Measurements from ENCODE around the gene RGS8.

Gene RGS8

GRCh38 chr1:182668521-182669054 is 15.8 kb downstream of the RGS8 start:
- no peak overlapping the region for H3K27ac Mint-ChIP-seq
- no peak overlapping the region for H3K4me3 Mint-ChIP-seq
- H3K36me3 Mint-ChIP-seq (ENCODE audit: low read depth): no peaks in the 10 kb centered on the region
- TF ChIP-seq, protein P1, sequence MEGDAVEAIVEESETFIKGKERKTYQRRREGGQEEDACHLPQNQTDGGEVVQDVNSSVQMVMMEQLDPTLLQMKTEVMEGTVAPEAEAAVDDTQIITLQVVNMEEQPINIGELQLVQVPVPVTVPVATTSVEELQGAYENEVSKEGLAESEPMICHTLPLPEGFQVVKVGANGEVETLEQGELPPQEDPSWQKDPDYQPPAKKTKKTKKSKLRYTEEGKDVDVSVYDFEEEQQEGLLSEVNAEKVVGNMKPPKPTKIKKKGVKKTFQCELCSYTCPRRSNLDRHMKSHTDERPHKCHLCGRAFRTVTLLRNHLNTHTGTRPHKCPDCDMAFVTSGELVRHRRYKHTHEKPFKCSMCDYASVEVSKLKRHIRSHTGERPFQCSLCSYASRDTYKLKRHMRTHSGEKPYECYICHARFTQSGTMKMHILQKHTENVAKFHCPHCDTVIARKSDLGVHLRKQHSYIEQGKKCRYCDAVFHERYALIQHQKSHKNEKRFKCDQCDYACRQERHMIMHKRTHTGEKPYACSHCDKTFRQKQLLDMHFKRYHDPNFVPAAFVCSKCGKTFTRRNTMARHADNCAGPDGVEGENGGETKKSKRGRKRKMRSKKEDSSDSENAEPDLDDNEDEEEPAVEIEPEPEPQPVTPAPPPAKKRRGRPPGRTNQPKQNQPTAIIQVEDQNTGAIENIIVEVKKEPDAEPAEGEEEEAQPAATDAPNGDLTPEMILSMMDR (IDR thresholded peaks at IDR 0.05; ENCODE audit: unreplicated experiment in 3 of 3): no peak
- H3K4me1 Mint-ChIP-seq: peaks cover 11% of the 10 kb centered on the region
- no peaks in the 10 kb centered on the region for H3K9me3 Mint-ChIP-seq
- peaks cover 31% of the 10 kb centered on the region for H3K27me3 Mint-ChIP-seq (ENCODE audit: low read depth)

GRCh38 chr1:182667848-182668505 is 16.4 kb downstream of the RGS8 start:
- H3K9me3 Mint-ChIP-seq: no peaks in the 10 kb centered on the region
- peaks cover 11% of the 10 kb centered on the region for H3K4me1 Mint-ChIP-seq
- no peak overlapping the region for H3K27ac Mint-ChIP-seq

GRCh38 chr1:182666706-182667105 is 17.7 kb downstream of the RGS8 start:
- peaks cover 31% of the 10 kb centered on the region for H3K27me3 Mint-ChIP-seq (ENCODE audit: low read depth)
- peaks cover 11% of the 10 kb centered on the region for H3K4me1 Mint-ChIP-seq
- H3K9me3 Mint-ChIP-seq: no peaks in the 10 kb centered on the region
- H3K27ac Mint-ChIP-seq: no peak overlapping the region
- no peaks in the 10 kb centered on the region for H3K36me3 Mint-ChIP-seq (ENCODE audit: low read depth)
- TF ChIP-seq, protein P1 (IDR thresholded peaks at IDR 0.05; ENCODE audit: unreplicated experiment in 3 of 3): no peak
- no peak overlapping the region for H3K4me3 Mint-ChIP-seq

More at GRCh38 chr1:182667848-182668505, 16.4 kb downstream of the RGS8 start:
- Mint-ChIP-seq H3K27me3 (ENCODE audit: low read depth) (peaks cover 31% of the 10 kb centered on the region), H3K4me3 (no peak overlapping the region), H3K36me3 (ENCODE audit: low read depth) (no peaks in the 10 kb centered on the region)
- TF ChIP-seq, protein P1 (IDR thresholded peaks at IDR 0.05; ENCODE audit: unreplicated experiment in 3 of 3): no peak

GRCh38 chr1:182664296-182664695 is 20.1 kb downstream of the RGS8 start:
- H3K4me3 Mint-ChIP-seq: no peak overlapping the region
- no peak overlapping the region for H3K27ac Mint-ChIP-seq
- TF ChIP-seq, protein P1 (IDR thresholded peaks at IDR 0.05; ENCODE audit: unreplicated experiment in 3 of 3): no peak
- peaks cover 25% of the 10 kb centered on the region for H3K27me3 Mint-ChIP-seq (ENCODE audit: low read depth)
- H3K9me3 Mint-ChIP-seq: no peaks in the 10 kb centered on the region
- peaks cover 2% of the 10 kb centered on the region for H3K4me1 Mint-ChIP-seq
- H3K36me3 Mint-ChIP-seq (ENCODE audit: low read depth): no peaks in the 10 kb centered on the region

DNA sequence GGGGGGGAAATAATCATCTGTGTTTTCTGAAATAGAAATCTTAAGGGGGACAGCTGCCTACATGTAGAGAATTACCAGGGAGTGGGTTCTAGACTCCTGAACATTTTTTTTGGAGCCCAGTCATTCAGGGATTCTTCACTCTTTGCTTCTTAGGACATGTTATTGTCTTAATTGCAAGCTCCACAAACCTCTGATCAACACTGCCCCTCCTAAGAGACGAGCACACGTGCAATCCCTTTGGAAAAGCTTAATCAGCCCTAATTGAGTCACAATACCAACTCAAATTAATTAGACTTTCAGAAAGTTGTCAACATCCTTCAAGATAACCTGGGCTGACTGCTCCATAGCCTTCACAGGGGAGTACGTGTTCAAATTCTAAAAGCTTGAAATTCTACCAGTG is 21.4 kb downstream of the RGS8 start:
- Mint-ChIP-seq H3K27me3 (ENCODE audit: low read depth) (peaks cover 20% of the 10 kb centered on the region), H3K27ac (no peak overlapping the region), H3K9me3 (no peaks in the 10 kb centered on the region), H3K4me3 (no peak overlapping the region), H3K36me3 (ENCODE audit: low read depth) (no peaks in the 10 kb centered on the region), H3K4me1 (no peaks in the 10 kb centered on the region)
- TF ChIP-seq, protein P1 (IDR thresholded peaks at IDR 0.05; ENCODE audit: unreplicated experiment in 3 of 3): no peak
